Fibroblast of lung (primary cell): ENCODE measurements around the gene UBQLNL. TPM values are rescaled to one million over a fixed set of nuclear protein-coding genes. Genes with fewer than 3 reads are reported as not detected.

Experiments
- DNase-seq, 2 donors: peaks; one replicate each; pipeline versions ENCODE4 v3.0.0 to v3.0.0-alpha.2; 2010; ENCODE audit warnings: low read depth in 2 of 2
- H2AFZ ChIP-seq: 2 replicates; pipeline ENCODE4 v1.5.1; 2012; ENCODE audit warnings: low read length, control low read depth, inconsistent platforms
- H3K27ac ChIP-seq: 2 replicates; pipeline ENCODE4 v1.5.1; 2011; ENCODE audit warnings: low read length, control low read depth; ENCODE audit not compliant: insufficient read depth
- H3K27me3 ChIP-seq: 2 replicates; pipeline ENCODE4 v1.5.1; 2011; ENCODE audit warnings: mild to moderate bottlenecking, low read length; ENCODE audit not compliant: control insufficient read depth, insufficient read depth
- H3K36me3 ChIP-seq: 2 replicates; pipeline ENCODE4 v1.5.1; 2011; ENCODE audit warnings: low read length; ENCODE audit not compliant: control insufficient read depth, insufficient read depth
- H3K4me1 ChIP-seq: 2 replicates; pipeline ENCODE4 v1.5.1; 2011; ENCODE audit warnings: low read length; ENCODE audit not compliant: control insufficient read depth, insufficient read depth; ENCODE audit errors: extremely low read depth
- H3K4me2 ChIP-seq: 2 replicates; pipeline ENCODE4 v1.5.1; 2011; ENCODE audit warnings: low read length, control low read depth; ENCODE audit not compliant: insufficient read depth; ENCODE audit errors: extremely low read depth
- H3K4me3 ChIP-seq, 4 experiments: fragments of 200-600 bp in 1 of 4; sonication (generic) in 1 of 4; replicated peaks in 1 of 4; 2 replicates each; pipeline ENCODE4 v1.5.1; 2011 to 2016; ENCODE audit warnings: low read length in 4 of 4, low read depth in 3 of 4, mild to moderate bottlenecking in 3 of 4, control low read depth in 2 of 4, inconsistent platforms in 1 of 4, mixed read lengths in 1 of 4; ENCODE audit not compliant: insufficient read depth in 1 of 4; ENCODE audit errors: control extremely low read depth in 1 of 4
- H3K79me2 ChIP-seq: 2 replicates; pipeline ENCODE4 v1.5.1; 2012; ENCODE audit warnings: mild to moderate bottlenecking, low read length, inconsistent platforms; ENCODE audit not compliant: control insufficient read depth, insufficient read depth
- H3K9ac ChIP-seq: 2 replicates; pipeline ENCODE4 v1.5.1; 2011; ENCODE audit warnings: mild to moderate bottlenecking, low read length, control low read depth; ENCODE audit not compliant: insufficient read depth
- H3K9me3 ChIP-seq: 2 replicates; pipeline ENCODE4 v1.5.1; 2012; ENCODE audit warnings: low read depth, low read length; ENCODE audit not compliant: control insufficient read depth, insufficient read depth
- H4K20me1 ChIP-seq: 2 replicates; pipeline ENCODE4 v1.5.1; 2011; ENCODE audit warnings: low read length; ENCODE audit not compliant: control insufficient read depth, insufficient read depth; ENCODE audit errors: extremely low read depth
- EZH2 ChIP-seq: IDR thresholded peaks from 2 replicates; pipeline ENCODE4 v1.5.1; 2012; ENCODE audit warnings: low read length, control low read depth, mild to moderate bottlenecking; ENCODE audit errors: missing control alignments
- polyA plus RNA-seq, 2 donors: library from polyadenylated mRNA; depleted of rRNA in 1 of 2; stranded (reverse) in 1 of 2; unstranded in 1 of 2; fragments of >200 nt; gene quantifications; 2 replicates each; pipeline ENCODE4 v1.2.1, GENCODE V29; 2011 to 2012; ENCODE audit warnings: missing spikeins in 1 of 2
- total RNA-seq: library from RNA; depleted of rRNA; stranded (reverse); fragments of >200 nt; gene quantifications from 2 replicates; pipeline ENCODE4 v1.2.1, GENCODE V29; 2014
- TF ChIP-seq, protein P1 (sequence below), 2 donors: IDR thresholded peaks in 1 of 2; conservative IDR thresholded peaks in 1 of 2; 1 replicate in 1 of 2; 2 replicates in 1 of 2; pipeline ENCODE4 v1.5.1; 2011 to 2012; ENCODE audit warnings: low read length in 2 of 2, control low read depth in 1 of 2, inconsistent platforms in 1 of 2, low read depth in 1 of 2, mild to moderate bottlenecking in 1 of 2

UBQLNL gene
- total and polyA plus RNA-seq, 2 donors (not counting 1 experiment from before 2014, with no cell fraction given): 0.09 to 0.17 TPM

- Histone ChIP-seq H2AFZ (no peak overlapping the region), H4K20me1 (no peaks in the 10 kb centered on the region), H3K79me2 (no peaks in the 10 kb centered on the region), H3K9me3 (no peaks in the 10 kb centered on the region), H3K27me3 (no peaks in the 10 kb centered on the region), H3K4me1 (no peaks in the 10 kb centered on the region), H3K36me3 (no peaks in the 10 kb centered on the region), H3K9ac (no peak overlapping the region), H3K27ac (no peak overlapping the region), H3K4me2 (no peak overlapping the region), H3K4me3 (no peak overlapping the region)
- no peak for DNase-seq
- TF ChIP-seq, protein P1, sequence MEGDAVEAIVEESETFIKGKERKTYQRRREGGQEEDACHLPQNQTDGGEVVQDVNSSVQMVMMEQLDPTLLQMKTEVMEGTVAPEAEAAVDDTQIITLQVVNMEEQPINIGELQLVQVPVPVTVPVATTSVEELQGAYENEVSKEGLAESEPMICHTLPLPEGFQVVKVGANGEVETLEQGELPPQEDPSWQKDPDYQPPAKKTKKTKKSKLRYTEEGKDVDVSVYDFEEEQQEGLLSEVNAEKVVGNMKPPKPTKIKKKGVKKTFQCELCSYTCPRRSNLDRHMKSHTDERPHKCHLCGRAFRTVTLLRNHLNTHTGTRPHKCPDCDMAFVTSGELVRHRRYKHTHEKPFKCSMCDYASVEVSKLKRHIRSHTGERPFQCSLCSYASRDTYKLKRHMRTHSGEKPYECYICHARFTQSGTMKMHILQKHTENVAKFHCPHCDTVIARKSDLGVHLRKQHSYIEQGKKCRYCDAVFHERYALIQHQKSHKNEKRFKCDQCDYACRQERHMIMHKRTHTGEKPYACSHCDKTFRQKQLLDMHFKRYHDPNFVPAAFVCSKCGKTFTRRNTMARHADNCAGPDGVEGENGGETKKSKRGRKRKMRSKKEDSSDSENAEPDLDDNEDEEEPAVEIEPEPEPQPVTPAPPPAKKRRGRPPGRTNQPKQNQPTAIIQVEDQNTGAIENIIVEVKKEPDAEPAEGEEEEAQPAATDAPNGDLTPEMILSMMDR (conservative IDR thresholded peaks at IDR 0.05 in 1 of 2, IDR thresholded peaks at IDR 0.05 in 1 of 2; ENCODE audit: low read depth in 1 of 2, low read length in 2 of 2): no peak
- TF ChIP-seq EZH2: no peak
These were observed 14.7 kb upstream of the UBQLNL start for GRCh38 chr11:5531053-5531831.

- no peak overlapping the region for H3K4me2 ChIP-seq
- no peak overlapping the region for H3K27ac ChIP-seq
- TF ChIP-seq, protein P1 (conservative IDR thresholded peaks at IDR 0.05 in 1 of 2, IDR thresholded peaks at IDR 0.05 in 1 of 2; ENCODE audit: low read depth in 1 of 2, low read length in 2 of 2): no peak
- no peak for TF ChIP-seq EZH2
- H3K27me3 ChIP-seq: no peaks in the 10 kb centered on the region
- H3K9me3 ChIP-seq: no peaks in the 10 kb centered on the region
- H2AFZ ChIP-seq: no peak overlapping the region
- H3K4me3 ChIP-seq: no peak overlapping the region
- H3K4me1 ChIP-seq: no peaks in the 10 kb centered on the region
- no peak for DNase-seq
- H3K9ac ChIP-seq: no peak overlapping the region
- no peaks in the 10 kb centered on the region for H4K20me1 ChIP-seq
- no peaks in the 10 kb centered on the region for H3K79me2 ChIP-seq
- no peaks in the 10 kb centered on the region for H3K36me3 ChIP-seq
These were observed 12.0 kb upstream of the UBQLNL start for GRCh38 chr11:5528495-5528894.

GRCh38 chr11:5527716-5528115 lies 11.2 kb upstream of the UBQLNL start:
- TF ChIP-seq, protein P1 (conservative IDR thresholded peaks at IDR 0.05 in 1 of 2, IDR thresholded peaks at IDR 0.05 in 1 of 2; ENCODE audit: low read depth in 1 of 2, low read length in 2 of 2): no peak
- TF ChIP-seq EZH2: no peak
- H3K4me1 ChIP-seq: no peaks in the 10 kb centered on the region
- no peaks in the 10 kb centered on the region for H3K36me3 ChIP-seq
- H3K79me2 ChIP-seq: no peaks in the 10 kb centered on the region
- H3K4me3 ChIP-seq: no peak overlapping the region
- H3K4me2 ChIP-seq: no peak overlapping the region
- no peaks in the 10 kb centered on the region for H3K9me3 ChIP-seq
- H3K9ac ChIP-seq: no peak overlapping the region
- DNase-seq: no peak
- H4K20me1 ChIP-seq: no peaks in the 10 kb centered on the region
- no peaks in the 10 kb centered on the region for H3K27me3 ChIP-seq
- no peak overlapping the region for H2AFZ ChIP-seq
- no peak overlapping the region for H3K27ac ChIP-seq
